ENCODE results near the gene IPO5.

Gene IPO5

DNA sequence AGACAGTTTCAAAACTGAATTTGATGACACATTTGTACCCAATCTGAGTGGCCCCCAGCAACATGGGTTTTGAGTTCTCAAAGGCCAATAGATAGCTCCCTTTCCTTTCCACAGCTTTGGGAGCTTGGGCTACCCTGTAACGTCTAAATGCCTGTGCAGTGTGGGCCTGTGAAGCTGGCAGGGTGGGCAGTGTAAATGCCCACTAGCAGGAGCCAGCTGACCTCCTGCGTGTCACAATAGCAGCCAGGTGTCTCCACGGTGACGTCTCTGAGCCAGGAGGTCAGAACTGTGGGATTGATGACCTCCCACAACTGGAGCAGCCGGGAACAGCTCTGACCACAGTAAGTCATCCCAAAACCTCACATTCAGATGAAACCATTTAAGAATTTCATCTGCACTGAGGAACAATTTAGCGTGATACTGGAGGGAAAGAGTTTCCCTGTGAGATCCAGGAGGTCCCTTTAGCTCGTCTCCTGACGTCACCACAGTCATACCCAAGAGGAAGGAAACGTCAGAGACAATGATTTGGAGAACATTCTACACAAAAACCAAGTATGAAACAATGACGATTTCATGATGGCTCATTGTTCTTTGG, at the start of gene IPO5:
IPO5 (plus strand) TSS at position 300 of the 595 bp plus-strand sequence. CDS start 23,022 bp downstream, outside the sequence.
- DNase-seq (ENCODE audit: low spot score), result no peak

DNA sequence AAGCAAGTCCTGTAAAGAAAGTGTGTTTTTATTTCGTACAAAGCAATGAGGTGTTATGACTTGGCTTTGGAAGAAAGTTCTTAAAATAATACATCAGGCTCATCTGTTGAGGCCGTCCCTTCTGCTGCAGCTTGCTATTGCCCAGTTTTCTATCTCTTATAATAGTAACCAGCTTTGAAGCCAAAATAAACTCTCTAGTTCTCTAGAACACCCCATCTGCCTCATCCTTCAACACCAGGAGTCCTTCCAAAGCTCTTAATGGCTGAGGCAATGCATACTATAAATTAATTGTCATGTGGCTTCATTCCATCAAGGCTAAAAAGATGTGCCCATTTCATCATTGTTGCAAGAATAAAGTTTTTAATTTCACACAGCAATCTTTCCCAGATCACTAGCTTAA, 49.4 kb upstream of the IPO5 start:
- no peak for DNase-seq (ENCODE audit: low spot score)

DNA sequence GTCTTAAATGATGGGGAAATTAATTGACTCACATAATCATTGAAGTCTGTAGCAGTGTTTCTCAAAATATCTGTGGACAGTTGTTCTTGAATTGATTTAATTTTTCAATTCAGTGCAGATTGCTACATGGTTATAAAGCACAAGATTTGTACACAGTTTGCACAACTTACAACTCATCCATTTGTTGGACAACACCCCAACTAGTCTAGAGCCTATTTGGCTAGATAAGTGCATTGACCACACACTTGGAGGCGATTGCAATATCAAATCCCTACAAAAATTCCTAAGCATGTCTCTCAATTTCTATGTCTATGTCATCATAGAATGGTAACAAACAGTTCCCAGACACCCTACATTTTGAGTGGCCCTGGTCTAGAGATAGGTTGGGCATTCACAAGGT, 48.0 kb upstream of the IPO5 start:
- DNase-seq (ENCODE audit: low spot score), result no peak

DNA sequence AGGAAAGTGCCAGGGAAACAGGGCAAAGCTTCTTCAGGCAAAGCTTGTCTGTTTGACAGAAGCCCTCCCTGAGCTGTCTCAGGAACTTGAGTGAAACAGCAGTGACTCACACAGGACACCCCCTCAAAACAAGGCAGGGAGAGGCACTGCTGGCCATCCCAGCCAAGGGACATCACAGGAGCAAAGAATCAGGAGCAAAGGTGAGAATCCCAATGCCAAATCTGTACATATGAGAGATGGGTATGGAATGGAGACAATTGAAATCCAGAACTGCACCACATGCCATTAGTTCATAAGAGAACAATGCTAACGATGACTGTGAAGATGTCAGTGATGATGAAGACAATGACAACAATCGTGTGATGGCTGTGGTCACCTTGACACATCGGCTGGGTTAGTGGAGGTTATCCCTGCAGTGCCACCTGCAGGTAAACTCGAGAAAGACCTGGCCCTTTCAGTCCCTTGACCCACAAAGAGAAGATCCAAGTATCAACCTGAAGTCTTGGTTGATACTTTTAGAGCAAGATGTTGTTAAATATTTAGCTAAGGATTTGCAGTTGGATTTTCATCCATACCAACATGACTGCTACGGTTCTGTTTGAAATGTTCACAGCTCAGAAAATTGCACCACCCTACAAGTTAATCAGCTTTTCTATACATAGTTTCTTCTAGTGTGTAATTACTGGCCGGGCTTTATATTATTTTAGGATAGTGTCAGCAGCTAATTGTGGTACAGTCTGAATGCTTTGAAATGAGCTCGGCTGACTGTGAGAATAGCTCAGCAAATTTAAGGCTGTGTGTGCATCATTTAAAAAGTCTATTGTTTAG, 42.0 kb upstream of the IPO5 start:
- DNase-seq (ENCODE audit: low spot score), result peak; percentile 62

DNA sequence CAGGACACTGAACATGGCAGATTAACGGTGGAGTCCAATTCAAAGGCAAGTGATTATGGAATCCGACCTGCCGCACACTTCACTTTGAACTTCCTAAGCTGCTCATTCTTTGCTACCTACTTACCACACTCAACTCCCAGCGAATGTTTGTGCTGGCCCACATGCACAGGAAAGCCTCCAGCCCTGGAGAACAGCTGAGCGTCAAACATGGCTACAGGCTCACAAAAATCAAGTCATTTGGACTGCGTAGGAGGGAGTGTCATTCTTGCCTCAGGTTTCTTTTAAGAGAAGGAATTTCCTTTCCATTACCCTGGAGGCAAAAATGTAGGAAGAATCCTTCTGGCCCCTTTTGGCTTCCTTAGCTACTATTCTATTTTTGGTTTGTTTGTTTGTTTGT, 41.3 kb upstream of the IPO5 start:
- DNase-seq (ENCODE audit: low spot score), result no peak

DNA sequence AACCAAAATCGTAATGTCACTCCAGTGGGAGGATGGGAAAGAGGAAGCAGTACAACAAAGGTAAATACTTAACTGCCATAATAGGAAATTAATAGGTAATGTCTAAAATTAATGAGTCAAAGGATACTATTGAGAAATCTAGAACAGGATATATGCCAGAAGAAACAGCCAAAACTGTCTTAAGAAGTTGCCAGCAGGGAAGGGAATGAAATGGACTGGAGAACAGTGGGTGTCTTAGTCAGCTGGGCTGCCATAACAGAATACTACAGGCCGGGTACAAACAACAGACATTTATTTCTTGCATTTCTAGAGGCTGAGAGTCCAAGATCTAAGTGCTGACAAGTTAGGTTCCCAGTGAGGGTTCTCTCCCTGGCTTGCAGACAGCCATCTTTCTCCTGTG, 40.3 kb upstream of the IPO5 start:
- no peak for DNase-seq (ENCODE audit: low spot score)

DNA sequence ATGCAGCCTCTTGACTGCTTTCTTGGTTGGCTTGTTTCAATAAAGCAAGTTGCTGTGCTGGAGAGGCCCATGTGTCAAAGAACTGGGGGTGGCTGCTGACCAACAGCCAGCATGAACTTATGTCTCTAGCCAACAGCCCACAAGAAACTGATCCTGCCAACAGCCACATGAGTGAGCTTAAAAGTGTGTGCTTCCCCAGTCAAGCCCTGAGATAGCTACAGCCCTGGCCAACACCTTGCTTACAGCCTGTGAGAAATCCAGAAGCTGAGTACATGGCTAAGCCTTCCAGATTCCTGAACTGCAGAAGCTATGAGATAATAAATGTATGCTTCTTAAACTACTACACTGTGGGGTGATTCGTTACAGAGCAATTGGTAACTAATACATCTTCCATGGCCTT, 38.9 kb upstream of the IPO5 start:
- no peak for DNase-seq (ENCODE audit: low spot score)

DNA sequence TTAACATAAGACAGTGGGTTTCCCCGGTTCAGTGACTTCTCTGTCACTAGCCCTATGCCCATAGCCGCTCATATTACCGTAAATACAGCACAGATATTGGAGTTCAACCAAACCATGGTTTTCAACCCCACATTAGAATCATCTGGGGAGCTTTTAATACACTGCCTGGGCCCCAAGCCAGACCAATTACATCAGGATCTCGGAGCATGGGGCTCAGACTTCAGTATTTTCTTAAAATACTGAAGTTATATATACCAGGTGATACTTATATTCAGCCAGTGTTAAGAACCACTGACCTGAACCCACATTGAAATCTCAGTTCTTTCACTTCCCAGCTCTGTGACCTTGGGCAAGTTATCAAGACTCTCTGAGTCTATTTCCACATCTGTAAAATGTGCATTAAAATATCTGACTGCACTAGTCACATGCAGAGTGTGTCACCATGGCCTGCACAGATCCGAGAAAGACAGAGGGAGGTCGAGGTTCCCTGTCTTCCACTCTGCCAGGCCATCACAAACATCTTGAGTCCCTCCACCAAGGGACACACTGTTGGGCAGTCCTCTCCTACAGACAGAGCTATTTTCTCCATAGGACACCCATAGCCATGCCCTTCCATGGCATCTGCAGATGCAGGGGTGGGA, 32.2 kb upstream of the IPO5 start:
- DNase-seq (ENCODE audit: low spot score), result no peak

DNA sequence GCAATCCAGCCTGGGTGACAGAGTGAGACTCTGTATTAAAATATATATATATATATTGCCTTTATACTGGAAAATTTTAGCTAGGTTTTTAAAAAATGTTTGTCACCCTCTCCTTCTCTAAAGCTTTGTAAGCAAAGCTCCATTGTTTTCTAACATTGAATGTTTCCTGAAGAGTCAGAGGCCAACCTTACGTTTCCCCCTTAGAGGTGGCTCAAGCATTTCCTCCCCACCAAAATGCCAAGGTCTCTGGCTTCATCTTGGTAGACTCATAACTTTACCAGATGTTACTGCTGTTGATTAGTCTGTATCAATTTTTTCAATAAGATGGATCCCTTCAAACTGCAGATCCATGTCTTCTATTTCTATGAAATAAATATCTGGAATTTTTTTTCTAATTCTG, 25.2 kb upstream of the IPO5 start:
- no peak for DNase-seq (ENCODE audit: low spot score)

DNA sequence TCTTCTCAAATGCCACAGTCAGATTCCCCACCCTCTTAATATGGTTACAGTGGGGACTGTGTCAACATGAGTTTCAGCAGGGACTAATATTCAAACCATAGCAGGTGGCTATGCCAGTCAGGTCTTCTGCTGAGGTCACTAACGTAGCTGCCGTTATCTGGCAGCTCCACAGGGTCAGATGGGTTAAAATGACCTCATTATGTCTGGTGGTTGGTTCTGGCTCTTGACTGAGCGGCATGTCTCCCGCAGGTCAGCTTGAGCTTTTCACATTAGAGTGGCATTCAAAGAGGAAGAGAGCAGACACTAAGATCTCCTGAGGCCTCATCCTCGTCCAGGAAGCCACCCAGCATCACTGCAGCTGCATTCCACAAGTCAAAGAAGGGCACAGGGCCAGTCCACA, 21.4 kb upstream of the IPO5 start:
- no peak for DNase-seq (ENCODE audit: low spot score)

DNA sequence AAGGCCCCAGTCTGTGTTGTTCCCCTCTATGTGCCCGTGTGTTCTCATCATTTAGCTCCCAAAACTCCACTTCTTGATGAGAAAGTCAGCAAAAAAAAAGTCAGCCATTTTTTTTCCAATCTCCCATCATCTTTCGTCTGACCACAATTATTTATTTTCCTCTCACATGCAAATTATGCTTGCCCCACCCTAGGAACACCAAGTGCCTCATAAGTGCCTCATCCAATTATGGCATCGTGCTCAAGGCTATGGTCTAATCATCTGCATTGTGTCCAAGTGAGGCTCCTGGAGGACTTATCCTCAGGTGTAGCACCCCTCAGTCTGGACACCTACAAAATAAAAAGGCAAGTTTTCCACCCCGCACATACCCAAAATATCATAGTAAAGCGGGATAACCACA, 20.8 kb upstream of the IPO5 start:
- no peak for DNase-seq (ENCODE audit: low spot score)

DNA sequence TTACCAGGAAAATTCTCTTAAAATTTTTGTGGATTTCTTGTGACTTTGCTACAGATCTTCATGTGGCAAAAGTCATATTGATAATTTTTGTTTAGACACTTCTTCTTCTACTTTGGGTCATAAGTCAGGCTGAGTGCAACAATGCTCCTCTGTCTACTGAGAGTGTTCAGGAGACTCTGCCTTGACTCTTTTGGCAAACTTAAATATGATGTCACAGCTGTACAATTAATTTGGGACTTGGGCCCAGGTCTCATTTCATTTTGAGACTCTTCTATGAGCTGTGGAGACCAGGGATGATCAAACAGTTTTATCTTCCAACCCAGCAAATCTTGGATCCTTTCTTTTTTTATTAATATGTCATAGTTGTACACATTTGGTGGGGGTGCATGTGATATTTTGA, 19.7 kb upstream of the IPO5 start:
- no peak for DNase-seq (ENCODE audit: low spot score)

DNA sequence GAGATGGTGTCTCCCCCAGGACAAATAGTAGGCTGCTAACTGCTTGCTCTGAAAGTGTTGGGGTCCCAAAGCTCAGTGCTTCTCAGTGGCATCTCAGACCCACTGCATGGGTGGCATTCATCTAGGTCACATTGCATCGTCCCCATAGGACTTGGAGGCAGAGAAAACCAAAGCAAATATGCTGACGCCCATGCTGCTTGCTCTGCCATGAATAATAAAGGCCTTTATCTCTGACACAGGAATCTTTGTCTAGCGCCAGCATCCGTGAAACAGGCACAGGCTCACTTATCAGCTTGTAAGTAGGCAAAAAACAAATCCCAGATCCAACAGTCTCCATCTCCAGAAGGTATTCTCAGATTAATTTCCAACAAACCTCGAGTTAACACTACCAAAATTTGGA, 18.9 kb upstream of the IPO5 start:
- no peak for DNase-seq (ENCODE audit: low spot score)

DNA sequence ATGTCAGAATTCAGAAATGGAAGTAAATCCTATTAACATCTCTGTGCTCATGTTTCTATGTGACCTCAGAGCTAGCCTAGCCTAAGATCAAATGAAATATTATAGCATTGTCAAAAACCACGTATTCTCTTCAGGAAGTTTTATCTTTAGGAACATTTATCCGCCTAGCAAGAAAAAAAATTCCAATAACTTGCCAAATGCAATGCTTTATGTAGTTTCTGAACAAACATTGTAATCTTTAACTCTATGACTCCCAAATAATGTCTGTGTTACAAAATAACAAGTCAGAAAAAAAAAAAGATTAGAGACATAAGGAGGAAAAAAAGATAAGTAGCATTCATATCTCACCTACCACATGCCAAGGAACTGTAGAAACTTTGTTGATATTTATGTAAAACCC, 18.4 kb upstream of the IPO5 start:
- no peak for DNase-seq (ENCODE audit: low spot score)

DNA sequence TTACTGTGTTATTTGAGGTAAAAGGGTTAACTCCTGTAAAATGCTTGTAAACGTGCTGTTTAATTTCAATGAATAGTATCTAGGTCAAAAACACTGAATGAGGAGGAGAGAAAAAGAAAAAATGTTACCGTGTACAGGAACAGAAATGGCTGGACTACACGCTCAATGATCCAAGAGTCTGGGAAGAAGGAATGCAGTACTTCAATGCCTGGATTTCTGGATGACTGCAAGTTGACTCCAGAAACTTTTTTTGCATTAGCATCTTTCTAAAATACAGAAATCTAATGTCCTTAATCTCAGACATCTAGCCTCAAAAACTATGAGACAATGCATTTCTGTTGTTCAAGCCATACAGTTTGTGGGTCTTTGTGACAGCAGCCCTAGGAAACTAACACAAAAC, 17.4 kb upstream of the IPO5 start:
- DNase-seq (ENCODE audit: low spot score), result no peak

DNA sequence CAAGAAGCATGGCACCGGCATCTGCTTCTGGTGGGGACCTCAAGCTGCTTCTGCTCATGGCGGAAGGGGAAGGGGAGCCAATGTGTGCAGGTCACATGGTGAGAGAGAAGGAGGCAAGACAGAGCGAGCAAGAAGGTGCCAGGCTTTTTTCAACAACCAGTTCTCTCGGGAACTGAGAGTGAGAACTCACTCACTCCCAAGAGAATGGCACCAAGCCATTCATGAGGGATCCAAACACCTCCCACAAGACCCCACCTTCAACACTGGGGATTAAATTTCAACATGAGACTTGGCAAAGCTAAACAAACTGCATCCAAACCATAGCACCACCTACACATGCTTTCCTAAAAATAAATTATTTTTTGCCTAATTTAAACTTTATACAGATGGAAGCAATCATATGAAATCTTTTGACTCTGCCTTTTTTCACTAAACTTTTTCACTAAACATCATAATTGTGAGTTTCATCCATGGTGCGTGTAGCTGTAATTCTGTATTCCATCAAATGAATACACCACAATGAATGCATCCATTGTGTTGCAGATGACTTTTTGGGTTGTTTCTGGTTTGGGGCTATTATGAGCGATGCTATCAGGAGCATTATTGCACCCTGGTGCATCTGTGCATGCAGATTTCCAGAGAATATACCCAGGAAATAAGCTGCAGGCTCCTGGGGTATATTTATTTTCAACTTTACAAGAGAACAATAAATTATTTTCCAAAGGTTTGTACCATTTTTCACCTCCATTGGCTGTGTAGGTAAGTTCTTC, 14.6 kb upstream of the IPO5 start:
- DNase-seq (ENCODE audit: low spot score), result no peak

DNA sequence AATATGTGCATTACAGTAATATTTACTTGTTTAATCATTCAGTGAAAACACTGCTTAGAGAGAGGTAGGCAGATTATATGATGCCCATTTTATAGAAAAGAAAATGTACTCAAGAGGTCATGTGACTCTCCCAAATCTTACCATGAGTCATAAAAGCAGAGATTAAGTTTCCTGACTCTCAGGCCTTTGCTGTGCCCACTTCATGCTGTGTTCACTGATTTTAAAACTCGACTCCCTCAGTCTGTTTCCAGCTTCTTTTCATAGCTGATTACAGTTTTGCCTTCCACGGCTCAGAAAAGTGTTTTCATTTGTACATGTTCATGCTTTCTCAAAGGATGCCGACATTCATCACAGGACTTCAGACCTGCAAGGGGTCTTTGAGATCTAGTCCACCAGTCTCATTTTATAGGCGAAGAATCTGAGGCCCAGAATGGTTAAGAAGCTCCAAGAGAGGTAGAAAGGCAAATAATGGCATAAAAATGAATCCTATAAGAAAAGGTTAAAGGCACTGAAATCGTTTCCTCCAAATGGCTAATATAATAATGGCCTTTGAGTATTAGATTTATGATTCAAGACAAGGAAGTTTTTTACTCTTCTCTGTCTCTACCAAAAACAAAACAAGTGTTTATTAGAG, 9.0 kb upstream of the IPO5 start:
- DNase-seq (ENCODE audit: low spot score), result no peak

DNA sequence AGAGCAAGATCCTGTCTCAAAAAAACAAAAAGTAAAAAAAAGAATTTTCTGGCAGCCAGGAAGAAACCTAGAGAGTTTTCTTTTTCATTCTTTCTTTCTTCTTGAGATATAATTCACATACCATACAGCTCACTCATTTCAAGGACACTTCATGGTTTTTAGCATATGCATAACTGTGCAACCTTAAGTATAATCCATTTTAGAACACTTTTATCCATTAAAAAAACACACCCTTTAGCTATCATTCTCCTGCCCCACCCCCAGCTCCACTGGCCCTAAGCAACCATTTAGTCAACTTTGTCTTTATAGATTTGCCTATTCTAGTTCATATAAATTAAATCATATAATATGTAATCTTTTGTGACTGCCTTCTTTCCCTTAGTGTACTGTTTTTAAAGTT, 8.1 kb upstream of the IPO5 start:
- DNase-seq (ENCODE audit: low spot score), result no peak

DNA sequence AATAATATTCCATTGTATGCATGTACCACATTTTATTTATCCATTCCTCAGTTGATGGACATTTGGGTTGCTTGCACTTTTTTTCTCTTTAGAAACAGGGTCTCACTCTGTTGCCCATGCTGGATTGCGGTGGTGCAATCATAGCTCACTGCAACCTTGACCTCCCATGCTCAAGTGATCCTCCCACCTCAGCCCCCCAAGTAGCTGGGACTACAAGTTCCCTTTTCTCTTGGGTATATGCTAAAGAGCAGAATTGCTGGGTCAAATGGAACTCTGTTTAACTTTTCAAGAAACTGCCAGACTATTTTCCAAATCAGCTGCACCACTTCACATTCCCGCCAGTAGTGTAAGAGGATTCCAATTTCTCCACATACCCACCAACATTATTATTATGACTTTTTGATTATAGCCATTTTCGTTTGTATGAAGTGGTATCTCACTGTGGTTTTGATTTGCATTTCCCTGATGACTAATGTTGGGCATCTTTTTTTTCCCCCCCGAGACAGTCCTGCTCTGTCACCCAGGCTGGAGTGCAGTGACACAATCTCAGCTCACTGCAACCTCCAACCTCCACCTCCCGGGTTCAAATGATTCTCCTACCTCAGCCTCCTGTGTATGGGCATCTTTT, 7.6 kb upstream of the IPO5 start:
- DNase-seq (ENCODE audit: low spot score), result no peak

DNA sequence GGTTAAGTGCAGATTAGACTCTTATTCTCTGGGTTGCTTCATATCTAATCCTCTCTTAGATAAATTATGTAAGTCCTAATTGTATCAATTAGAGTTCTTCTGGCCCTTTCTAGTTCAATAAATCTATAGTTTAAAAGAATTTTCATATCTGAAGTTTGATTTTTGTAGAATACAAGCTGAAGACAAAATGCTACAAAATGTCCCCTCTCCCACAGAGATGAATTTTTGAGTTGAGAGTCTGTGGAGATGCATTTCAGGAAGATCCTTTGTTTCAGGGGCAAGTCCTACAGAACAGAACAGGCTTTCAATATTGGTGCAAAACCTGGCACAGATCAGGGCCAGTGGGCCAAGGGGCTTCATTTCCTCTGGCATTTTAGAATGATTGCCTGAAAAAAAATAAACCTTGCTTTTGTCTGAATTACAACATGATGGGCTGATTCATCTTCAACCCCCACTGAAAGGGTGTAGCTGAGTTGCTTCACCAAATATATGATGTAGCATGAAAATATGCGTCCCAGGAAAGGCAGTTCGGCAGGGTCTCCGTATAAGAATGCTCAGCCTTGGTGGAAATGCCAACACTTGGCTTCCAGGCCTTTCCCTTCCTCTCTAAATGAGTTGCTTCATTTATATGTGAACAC, 6.4 kb upstream of the IPO5 start:
- DNase-seq (ENCODE audit: low spot score), result no peak

DNA sequence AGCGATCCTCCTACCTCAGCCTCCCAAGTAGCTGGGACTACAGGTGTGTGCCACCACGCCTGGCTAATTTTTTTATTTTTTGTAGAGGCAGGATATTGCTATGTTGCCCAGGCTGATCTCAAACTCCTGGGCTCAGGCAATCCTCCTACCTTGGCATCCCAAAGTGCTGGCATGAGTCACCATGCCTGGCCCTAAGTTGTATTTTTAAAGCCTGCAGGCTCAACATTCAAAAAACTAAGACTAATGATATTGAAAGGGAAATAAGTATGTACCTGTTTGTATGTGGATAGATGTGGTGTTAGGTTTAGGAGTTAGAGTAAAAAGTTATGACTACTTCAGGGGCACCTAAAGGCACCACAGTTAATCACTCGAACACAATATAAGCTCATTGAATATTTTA, 5.4 kb upstream of the IPO5 start:
- DNase-seq (ENCODE audit: low spot score), result no peak
